Endothelial cell of umbilical vein (primary cell): ENCODE measurements around the gene RAC2. TPM values are rescaled to one million over a fixed set of nuclear protein-coding genes. Genes with fewer than 3 reads are reported as not detected.

ENCODE experiments used
- BruUV-seq: library from RNA; stranded (reverse); fragments of 400-500 nt; replicated peaks from 2 replicates; lab custom pipeline; 2021; lab: Mats Ljungman, UMichigan
- CTCF ChIA-PET: fragments of 300-600, 350-600 bp; sonication (Branson Sonifier 250); formaldehyde crosslinking; loops from one replicate; lab custom pipeline; 2021; ENCODE audit warnings: antibody characterized with exemption, inconsistent platforms; lab: Charles Lee
- POLR2A ChIA-PET: fragments of 300-600, 350-600 bp; sonication (Branson Sonifier 250); formaldehyde crosslinking; loops from one replicate; lab custom pipeline; 2021; ENCODE audit warnings: antibody characterized with exemption, inconsistent platforms; lab: Charles Lee
- DNase-seq: peaks from one replicate; pipeline ENCODE4 v3.0.0-alpha.2; 2011; ENCODE audit warnings: low read depth, low spot score
- FAIRE-seq: peaks from 2 replicates; lab custom pipeline; 2011; peaks lifted over from hg19 to GRCh38; lab: Jason Lieb, UNC
- H2AFZ ChIP-seq: 2 replicates; pipeline ENCODE4 v1.6.0; 2012; ENCODE audit warnings: low read depth, low read length, control low read depth, inconsistent platforms
- H3K27ac ChIP-seq: 2 replicates; pipeline ENCODE4 v1.5.1; 2011; ENCODE audit warnings: low read depth, mild to moderate bottlenecking, control low read depth, low read length, moderate library complexity; ENCODE audit not compliant: insufficient read depth
- H3K27me3 ChIP-seq, 2 experiments: 2 replicates each; pipeline versions ENCODE4 v1.6.0 to v1.6.1; 2011; ENCODE audit warnings: low read length in 2 of 2, mixed read lengths in 1 of 2; ENCODE audit not compliant: control insufficient read depth in 2 of 2, insufficient read depth in 2 of 2
- H3K36me3 ChIP-seq, 2 experiments: 2 replicates in 1 of 2; 3 replicates in 1 of 2; pipeline ENCODE4 v1.5.1; 2011; ENCODE audit warnings: low read length in 2 of 2, mild to moderate bottlenecking in 1 of 2, moderate library complexity in 1 of 2; ENCODE audit not compliant: control insufficient read depth in 2 of 2, insufficient read depth in 2 of 2; ENCODE audit errors: extremely low read depth in 1 of 2
- H3K4me1 ChIP-seq: 3 replicates; pipeline ENCODE4 v1.5.1; 2011; ENCODE audit warnings: mild to moderate bottlenecking, low read length; ENCODE audit not compliant: control insufficient read depth, insufficient read depth; ENCODE audit errors: extremely low read depth
- H3K4me2 ChIP-seq: 2 replicates; pipeline ENCODE4 v1.6.1; 2011; ENCODE audit warnings: low read length, control low read depth, mixed read lengths; ENCODE audit not compliant: insufficient read depth
- H3K4me3 ChIP-seq, 3 experiments: fragments of 200-600 bp in 1 of 3; sonication (generic), shearing (Covaris generic) in 1 of 3; replicated peaks in 1 of 3; 2 replicates each; pipeline ENCODE4 v1.5.1; 2011 to 2016; ENCODE audit warnings: control low read depth in 3 of 3, low read length in 3 of 3, mild to moderate bottlenecking in 2 of 3, inconsistent platforms in 1 of 3, low read depth in 1 of 3, moderate library complexity in 1 of 3; ENCODE audit not compliant: insufficient read depth in 1 of 3
- H3K79me2 ChIP-seq: 2 replicates; pipeline ENCODE4 v1.6.0; 2012; ENCODE audit warnings: low read length, inconsistent platforms; ENCODE audit not compliant: control insufficient read depth, insufficient read depth
- H3K9ac ChIP-seq: replicated peaks from 2 replicates; pipeline ENCODE3; 2011; ENCODE audit warnings: low read length, control low read depth; ENCODE audit not compliant: insufficient read depth; ENCODE audit errors: extremely low read depth
- H3K9me1 ChIP-seq: replicated peaks from 3 replicates; pipeline ENCODE4 v1.6.0; 2011; ENCODE audit warnings: mild to moderate bottlenecking, low read length; ENCODE audit not compliant: control insufficient read depth, insufficient read depth; ENCODE audit errors: extremely low read depth
- H3K9me3 ChIP-seq: replicated peaks from 2 replicates; pipeline ENCODE4 v1.5.1; 2012; ENCODE audit warnings: low read length, inconsistent platforms; ENCODE audit not compliant: control insufficient read depth, insufficient read depth
- H4K20me1 ChIP-seq: replicated peaks from 2 replicates; pipeline ENCODE3; 2011; ENCODE audit warnings: mild to moderate bottlenecking, low read length; ENCODE audit not compliant: control insufficient read depth, insufficient read depth; ENCODE audit errors: extremely low read depth
- FOS ChIP-seq: IDR thresholded peaks from 2 replicates; pipeline ENCODE4 v1.6.1; 2011; ENCODE audit warnings: mild to moderate bottlenecking, low read length, moderate library complexity, borderline replicate concordance; ENCODE audit not compliant: insufficient read depth
- JUN ChIP-seq: IDR thresholded peaks from 2 replicates; pipeline ENCODE4 v1.6.1; 2011; ENCODE audit warnings: borderline replicate concordance, low read depth; ENCODE audit not compliant: insufficient read length, insufficient read depth
- MYC ChIP-seq: IDR thresholded peaks from one replicate; pipeline ENCODE4 v1.6.1; 2011; ENCODE audit warnings: mild to moderate bottlenecking, low read depth, low read length
- POLR2AphosphoS5 ChIP-seq: IDR thresholded peaks from 2 replicates; pipeline ENCODE4 v1.6.1; 2012; ENCODE audit warnings: low read depth, mild to moderate bottlenecking, control low read depth, low read length, moderate library complexity; ENCODE audit not compliant: insufficient read depth
- dilution Hi-C: fragments of 300-500 bp; cut with MboI; formaldehyde crosslinking; loops from one replicate; pipeline ENCODE4 v1.15.0; 2019; ENCODE audit warnings: low sequenced_read_pairs; ENCODE audit not compliant: extremely low pct_ligation_motif_present
- intact Hi-C: fragments of 100-400 bp; cut with micrococcal nuclease; formaldehyde crosslinking; loops from one replicate; pipeline ENCODE4 v1.10.0; 2022
- polyA plus RNA-seq, 4 experiments: library from polyadenylated mRNA; depleted of rRNA in 3 of 4; stranded (reverse) in 3 of 4; unstranded in 1 of 4; fragments of >200 nt; gene quantifications; 2 replicates each; pipeline versions ENCODE4 v1.2.1 to v1.2.3, GENCODE V29; 2011 to 2012; ENCODE audit warnings: missing spikeins in 1 of 4
- total RNA-seq: library from RNA; stranded (reverse); gene quantifications from 2 replicates; pipeline ENCODE4 v1.2.3, GENCODE V29; 2021

The RAC2 gene
- total and polyA plus RNA-seq, 2 donors (not counting 3 experiments of a cell fraction or from before 2014, with no cell fraction given) = 122 to 181 TPM

DNA sequence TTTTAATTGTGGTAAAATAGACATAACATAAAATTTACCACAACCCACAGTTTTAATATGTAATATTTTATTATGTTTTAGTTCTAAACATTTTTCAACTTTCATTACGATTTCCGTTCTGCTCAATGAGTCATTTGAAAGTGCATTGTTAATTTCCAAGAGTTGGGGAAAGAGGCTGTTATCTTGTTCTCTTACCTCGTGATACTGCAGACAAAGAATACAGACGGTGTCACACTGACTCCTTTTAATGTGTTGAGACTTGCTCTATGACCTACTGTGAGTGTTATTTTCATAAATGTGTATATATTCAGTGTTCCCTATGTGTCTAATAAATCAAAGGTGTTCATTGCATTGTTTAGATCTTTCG is 10.8 kb upstream of the RAC2 start:
- H3K4me1 ChIP-seq = peaks cover 36% of the 10 kb centered on the region
- FAIRE-seq (peak; percentile 28), DNase-seq (peak; percentile 92)
- intact Hi-C loops = loop anchor here (1.0 kb wide), 1 partner anchor 200 kb away; no protein-coding TSS in a partner anchor
- no TSS peak for BruUV-seq
- no peaks in the 10 kb centered on the region for H3K9me1 ChIP-seq
- H3K9me3 ChIP-seq = no peaks in the 10 kb centered on the region
- H2AFZ ChIP-seq = no peak overlapping the region
- POLR2A ChIA-PET = no interaction called here
- peak overlapping the region; percentile 97 for H3K4me2 ChIP-seq
- H4K20me1 ChIP-seq = no peaks in the 10 kb centered on the region
- peak overlapping the region; percentile 99 for H3K27ac ChIP-seq
- peak overlapping the region in 2 of 3 experiments; percentile 10 to 43 for H3K4me3 ChIP-seq
- no peak for TF ChIP-seq POLR2AphosphoS5
- TF ChIP-seq FOS = peak; percentile 77
- TF ChIP-seq JUN = peak; percentile 88
- no peaks in the 10 kb centered on the region for H3K36me3 ChIP-seq
- H3K79me2 ChIP-seq = no peaks in the 10 kb centered on the region
- CTCF ChIA-PET = interaction anchor here (1.1 to 3.1 kb wide), 3 partner anchors 11 to 77 kb away, joined by 3 to 28 read pairs (median 4); partner anchors contain the start of gene RAC2
- dilution Hi-C loops = no loop called here
- peak overlapping the region; percentile 94 for H3K9ac ChIP-seq
- H3K27me3 ChIP-seq = no peaks in the 10 kb centered on the region

DNA sequence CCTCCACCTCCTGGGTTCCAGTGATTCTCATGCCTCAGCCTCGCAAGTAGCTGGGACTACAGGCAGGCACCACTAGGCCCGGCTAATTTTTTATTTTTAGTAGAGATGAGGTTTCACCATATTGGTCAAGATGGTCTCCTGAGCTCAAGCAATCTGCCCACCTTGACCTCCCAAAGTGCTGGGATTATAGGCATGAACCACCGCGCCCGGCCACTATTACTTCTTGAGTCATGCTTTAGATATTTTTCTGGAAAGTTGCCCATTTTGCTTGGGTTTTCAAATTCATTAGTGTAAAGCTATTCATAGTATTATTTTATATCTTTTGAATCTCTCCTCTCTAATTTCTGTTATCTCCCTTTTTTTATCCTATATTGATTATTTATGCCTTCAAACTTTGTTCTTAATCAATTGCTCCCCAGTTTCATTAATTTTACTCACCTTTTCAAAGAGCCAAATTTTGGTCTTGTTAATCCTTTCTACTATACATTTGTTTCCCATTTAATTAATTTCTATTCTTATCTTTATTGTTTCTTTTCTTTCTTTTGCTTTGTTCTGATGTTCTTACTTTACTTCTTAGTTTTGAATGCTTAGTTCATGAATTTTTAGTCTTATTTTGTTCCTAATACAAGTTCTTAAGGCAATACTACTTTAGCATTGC is 10.3 kb upstream of the RAC2 start:
- dilution Hi-C loops = no loop called here
- H3K9me1 ChIP-seq = no peaks in the 10 kb centered on the region
- H3K4me2 ChIP-seq = peak overlapping the region; percentile 97
- DNase-seq (peak; percentile 76), FAIRE-seq (peak; percentile 88)
- H3K79me2 ChIP-seq = no peaks in the 10 kb centered on the region
- BruUV-seq = TSS peak; percentile 89
- CTCF ChIA-PET = interaction anchor here (1.1 to 3.1 kb wide), 6 partner anchors 11 to 338 kb away, joined by 3 to 28 read pairs (median 4); partner anchors contain the start of gene RAC2
- no peaks in the 10 kb centered on the region for H3K27me3 ChIP-seq
- peaks cover 31% of the 10 kb centered on the region for H3K4me1 ChIP-seq
- H3K4me3 ChIP-seq = peak overlapping the region in 2 of 3 experiments; percentile 10 to 43
- no peaks in the 10 kb centered on the region for H3K9me3 ChIP-seq
- intact Hi-C loops = loop anchor here (1.0 kb wide), 1 partner anchor 201 kb away; no protein-coding TSS in a partner anchor
- peak overlapping the region; percentile 99 for H3K27ac ChIP-seq
- TF ChIP-seq MYC (no peak), FOS (peak; percentile 38)
- no peaks in the 10 kb centered on the region for H3K36me3 ChIP-seq
- POLR2A ChIA-PET = no interaction called here
- H4K20me1 ChIP-seq = no peaks in the 10 kb centered on the region
- H3K9ac ChIP-seq = peak overlapping the region; percentile 94
- no peak overlapping the region for H2AFZ ChIP-seq
